ENCODE results near the gene ADCY1. TPM values are rescaled to one million over a fixed set of nuclear protein-coding genes. Genes with fewer than 3 reads are reported as not detected.

ADCY1 gene
- total RNA-seq, result under 0.01 and 0.13 TPM in 2 replicates

GRCh38 chr7:45573661-45574415 lies at the start of gene ADCY1:
TSS of gene ADCY1 (plus strand) at chr7:45574368. CDS start at chr7:45574544, 176 bp downstream.

Measured in bladder microvascular endothelial cell (primary cell).